DMS79 treated with DMSO at 0.1 percent for 48 hours (cell line): Measurements from ENCODE around the gene KCTD7.
"Not testable (repeated sequence)": the region's sequence is repeated elsewhere in the genome, so short reads cannot be mapped to it uniquely, and the experiment has no call there.

Experiments
- DNase-seq: peaks from one replicate; lab custom pipeline; 2025; lab: John Stamatoyannopoulos, UW

KCTD7 gene

DNA sequence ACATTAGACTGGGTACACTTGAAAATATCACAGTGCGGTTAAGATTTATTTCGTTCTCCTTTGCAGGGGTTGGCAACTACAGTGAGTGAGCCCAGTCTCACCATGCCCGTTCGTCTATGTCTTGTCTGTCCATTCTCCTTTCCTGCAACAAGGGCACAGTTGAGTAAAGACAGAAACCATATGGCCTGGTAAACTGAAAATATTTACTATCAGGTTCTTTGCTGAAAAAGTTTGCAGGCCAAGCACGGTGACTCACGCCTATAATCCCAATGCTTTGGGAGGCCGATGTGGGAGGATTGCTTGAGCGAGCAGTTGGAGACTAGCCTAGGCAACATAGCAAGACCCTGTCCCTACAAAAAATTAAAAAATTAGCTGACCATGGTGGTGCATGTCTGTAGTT is 11.4 kb upstream of the KCTD7 start:
- DNase-seq: no peak

DNA sequence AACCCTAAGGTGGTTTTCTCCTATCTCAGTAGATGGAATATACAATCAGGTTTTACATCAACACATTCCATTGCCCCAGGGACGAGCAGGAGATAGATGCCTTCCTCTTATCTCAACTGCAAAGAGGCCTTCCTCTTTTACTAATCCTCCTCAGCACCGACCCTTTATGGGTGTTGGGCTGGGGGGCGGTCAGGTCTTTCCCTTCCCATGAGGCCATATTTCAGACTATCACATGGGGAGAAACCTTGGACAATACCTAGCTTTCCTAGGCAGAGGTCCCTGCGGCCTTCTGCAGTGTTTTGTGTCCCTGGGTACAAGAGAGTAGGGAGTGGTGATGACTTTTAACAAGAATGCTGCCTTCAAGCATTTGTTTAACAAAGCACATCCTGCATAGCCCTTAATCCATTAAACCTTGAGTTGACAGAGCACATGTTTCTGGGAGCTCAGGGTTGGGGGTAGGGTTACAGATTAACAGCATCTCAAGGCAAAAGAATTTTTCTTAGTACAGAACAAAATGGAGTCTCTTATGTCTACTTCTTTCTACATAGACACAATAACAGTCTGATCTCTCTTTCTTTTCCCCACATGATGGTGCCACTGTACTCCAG is 9.2 kb upstream of the KCTD7 start:
- DNase-seq: not testable (repeated sequence)

- DNase-seq: no peak
Measured at GRCh38 chr7:66626331-66626934, 2.2 kb upstream of the KCTD7 start.

DNA sequence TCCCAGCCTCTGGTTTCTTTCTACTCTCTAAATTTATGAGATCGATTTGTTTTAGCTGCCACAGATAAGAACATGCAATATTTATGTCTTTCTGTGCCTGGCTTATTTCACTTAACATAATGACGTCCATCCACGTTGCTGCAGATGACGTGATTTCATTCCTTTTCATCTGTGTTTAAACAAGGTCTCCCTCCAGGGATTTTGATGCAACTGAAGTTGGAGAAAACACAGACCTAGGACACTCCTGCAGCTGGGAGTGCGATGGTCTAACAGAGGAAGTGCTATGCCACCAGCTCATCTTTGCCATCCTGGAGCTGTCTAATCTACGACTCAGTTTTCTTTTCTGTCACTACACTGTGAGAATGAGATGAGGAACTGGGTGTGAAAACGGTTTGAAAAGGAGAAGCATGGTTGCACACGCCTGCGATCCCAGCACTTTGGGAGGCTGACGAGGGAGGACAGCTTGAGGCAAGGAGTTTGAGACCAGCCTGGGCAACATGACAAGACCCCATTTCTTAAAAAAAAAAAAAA is 1.5 kb upstream of the KCTD7 start:
- no peak for DNase-seq

GRCh38 chr7:66627881-66628360 is 760 bp upstream of the KCTD7 start:
- no peak for DNase-seq

GRCh38 chr7:66629222-66630062 is 761 bp downstream of the KCTD7 start:
- no peak for DNase-seq

DNA sequence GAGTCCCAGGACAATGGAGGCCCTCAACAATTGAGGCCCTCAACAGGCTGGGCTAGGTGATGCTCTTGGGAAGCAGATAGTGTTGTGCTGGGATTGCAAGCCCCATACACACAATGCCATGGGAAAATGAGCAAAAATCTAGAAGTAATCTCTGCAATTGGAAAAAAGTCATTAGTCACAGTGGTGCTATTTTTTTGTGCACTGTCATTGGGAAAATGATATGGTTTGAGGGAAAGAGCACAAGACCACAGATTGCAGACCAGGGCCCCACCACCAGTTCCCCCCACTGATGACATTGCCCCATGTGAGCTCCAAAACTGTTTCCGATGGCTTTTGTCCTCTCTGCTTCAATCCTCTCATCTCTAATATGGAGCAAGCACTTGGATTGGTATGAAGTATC is 1.9 kb downstream of the KCTD7 start:
- DNase-seq: no peak

- DNase-seq: no peak
Measured at GRCh38 chr7:66631471-66631870, 2.8 kb downstream of the KCTD7 start.

DNA sequence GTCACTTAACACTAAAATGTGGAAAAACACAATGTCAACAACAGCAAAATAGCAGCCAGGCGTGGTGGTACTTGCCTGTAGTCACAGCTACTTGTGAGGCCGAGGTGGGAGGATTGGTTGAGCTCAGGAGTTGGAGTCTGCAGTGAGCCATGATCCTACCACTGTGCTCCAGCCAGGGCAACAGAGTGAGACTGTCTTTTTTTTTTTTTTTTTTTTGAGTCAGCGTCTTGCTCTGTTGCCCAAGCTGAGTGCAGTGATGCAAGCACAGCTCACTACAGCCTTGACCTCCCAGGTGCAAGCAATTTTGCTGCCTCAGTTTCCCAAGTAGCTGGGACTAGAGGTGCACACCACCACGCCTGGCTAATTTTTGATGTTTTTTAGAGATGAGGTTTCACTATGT is 6.1 kb downstream of the KCTD7 start:
- no peak for DNase-seq

- DNase-seq: not testable (repeated sequence)
Measured at GRCh38 chr7:66635322-66635981, 6.8 kb downstream of the KCTD7 start.

DNA sequence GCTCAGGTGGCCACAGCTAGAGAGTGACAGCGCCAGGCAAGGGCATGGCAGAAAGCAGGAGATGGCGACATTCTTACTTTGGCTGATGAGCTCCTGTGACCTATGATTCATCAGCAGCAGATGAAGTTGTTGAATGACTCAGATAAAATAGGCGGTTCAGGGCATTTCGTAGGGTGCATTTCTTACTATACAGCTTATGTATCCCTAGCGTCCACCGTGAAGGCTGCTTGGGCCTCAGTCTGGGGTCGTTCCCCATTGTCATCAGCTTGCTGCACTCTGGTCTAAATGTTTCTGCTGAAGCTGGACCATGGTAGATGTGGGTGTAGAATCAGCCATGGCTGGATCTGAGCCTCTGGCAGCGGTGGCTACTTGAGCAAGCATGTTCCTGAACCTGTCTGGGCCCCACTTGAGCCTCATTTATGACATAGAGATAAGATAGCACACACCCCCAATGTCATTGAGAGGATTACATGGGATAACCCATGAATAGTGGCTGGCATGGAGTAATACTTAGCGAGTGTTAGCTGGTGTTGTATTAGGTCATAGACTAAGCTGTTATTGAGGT is 7.4 kb downstream of the KCTD7 start:
- not testable (repeated sequence) for DNase-seq

GRCh38 chr7:66638309-66639099 is 9.8 kb downstream of the KCTD7 start:
- DNase-seq: no peak

- no peak for DNase-seq
Measured at GRCh38 chr7:66639773-66640172, 11.1 kb downstream of the KCTD7 start.

GRCh38 chr7:66640802-66641525 is 12.3 kb downstream of the KCTD7 start:
- DNase-seq: no peak

DNA sequence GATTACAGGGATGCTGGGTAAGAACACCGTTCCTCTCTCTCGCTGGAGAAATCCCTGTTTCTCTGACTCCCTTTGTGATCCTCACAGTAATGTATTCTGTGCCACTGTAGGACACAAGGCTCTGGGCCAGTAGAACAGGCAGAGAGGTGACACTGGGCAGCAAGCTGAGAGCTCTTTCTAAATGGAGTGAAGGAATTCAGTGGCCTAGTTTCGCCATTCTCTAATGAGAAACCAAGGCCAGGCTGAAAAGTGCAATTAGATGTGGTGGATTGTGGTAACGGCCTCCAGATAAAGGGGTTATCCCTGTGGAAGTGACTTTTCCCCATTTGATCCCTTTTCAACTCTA is 12.8 kb downstream of the KCTD7 start:
- no peak for DNase-seq

GRCh38 chr7:66642186-66642585 is 13.5 kb downstream of the KCTD7 start:
- DNase-seq: no peak

GRCh38 chr7:66642932-66643331 is 14.3 kb downstream of the KCTD7 start:
- DNase-seq: no peak

- DNase-seq: no peak
Measured at GRCh38 chr7:66643395-66643794, 14.7 kb downstream of the KCTD7 start.

DNA sequence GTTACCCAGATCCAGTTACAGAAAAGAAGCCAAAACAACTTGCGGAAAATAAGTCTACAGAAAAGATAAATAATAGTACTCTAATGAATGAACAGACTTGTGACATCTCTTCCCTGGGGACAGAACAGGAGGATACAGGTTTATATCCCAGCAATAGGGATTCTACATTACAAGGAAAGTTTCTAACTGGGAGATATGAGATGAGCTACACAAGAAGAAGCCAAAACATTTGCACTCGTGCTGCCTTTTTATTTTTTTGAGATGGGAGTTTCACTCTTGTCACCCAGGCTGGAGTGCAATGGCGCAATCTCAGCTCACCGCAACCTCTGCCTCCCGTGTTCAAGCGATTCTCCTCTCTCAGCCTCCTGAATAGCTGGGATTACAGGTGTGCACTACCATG is 22.3 kb downstream of the KCTD7 start:
- DNase-seq: not testable (repeated sequence)

GRCh38 chr7:66653719-66654274 is 25.1 kb downstream of the KCTD7 start:
- not testable (repeated sequence) for DNase-seq
